OCI-LY3 (cell line): ENCODE results near the gene CTDP1.

Experiments used
- H2AFZ ChIP-seq: fragments of 200-600, 300-600 bp; shearing (Covaris generic); 2 replicates; pipeline ENCODE4 v1.6.0; 2014; ENCODE audit warnings: antibody characterized with exemption, low read depth, low read length
- H3K27ac ChIP-seq: fragments of 200-600, 300-600 bp; sonication (generic); 2 replicates; pipeline ENCODE4 v1.5.1; 2014; ENCODE audit warnings: mild to moderate bottlenecking, low read length, moderate library complexity, mixed read lengths
- H3K27me3 ChIP-seq: fragments of 200-600, 300-600 bp; sonication (generic); 2 replicates; pipeline ENCODE4 v1.6.1; 2014; ENCODE audit warnings: low read depth, low read length, mixed read lengths
- H3K36me3 ChIP-seq: fragments of 200-600, 300-600 bp; sonication (generic); replicated peaks from 2 replicates; pipeline ENCODE3; 2014; ENCODE audit warnings: low read depth, low read length, mixed read lengths
- H3K4me1 ChIP-seq: fragments of 300-600, 200-600 bp; sonication (generic); 2 replicates; pipeline ENCODE4 v1.6.1; 2014; ENCODE audit warnings: low read length, mixed read lengths
- H3K4me2 ChIP-seq: fragments of 200-600, 300-600 bp; sonication (generic); 2 replicates; pipeline ENCODE4 v1.6.1; 2014; ENCODE audit warnings: low read length, mixed read lengths
- H3K4me3 ChIP-seq: fragments of 300-600, 200-600 bp; sonication (generic); 2 replicates; pipeline ENCODE4 v1.5.1; 2014; ENCODE audit warnings: antibody characterized with exemption, mild to moderate bottlenecking, low read length, moderate library complexity
- H3K79me2 ChIP-seq: fragments of 300-600, 200-600 bp; shearing (Covaris generic); 2 replicates; pipeline ENCODE4 v1.6.1; 2014; ENCODE audit warnings: mild to moderate bottlenecking, low read length, mixed read lengths
- H3K9ac ChIP-seq: fragments of 300-600, 200-600 bp; shearing (Covaris generic); 2 replicates; pipeline ENCODE4 v1.6.0; 2014; ENCODE audit warnings: mild to moderate bottlenecking, low read length, moderate library complexity
- H3K9me3 ChIP-seq: fragments of 200-600, 300-600 bp; shearing (Covaris generic); 2 replicates; pipeline ENCODE4 v1.6.1; 2014; ENCODE audit warnings: low read length, mixed read lengths; ENCODE audit not compliant: insufficient read depth
- H4K20me1 ChIP-seq: fragments of 200-600, 300-600 bp; sonication (generic); 2 replicates; pipeline ENCODE4 v1.6.1; 2016; ENCODE audit warnings: low read length, mixed read lengths; ENCODE audit not compliant: insufficient read depth
- CTCF ChIP-seq: fragments of 200-600, 300-600 bp; sonication (generic); IDR thresholded peaks from 2 replicates; pipeline ENCODE4 v1.5.1; 2014; ENCODE audit warnings: antibody characterized with exemption, low read length, low read depth
- EZH2phosphoT487 ChIP-seq: fragments of 200-600 bp; shearing (Covaris generic); IDR thresholded peaks from 2 replicates; pipeline ENCODE4 v1.6.1; 2018; ENCODE audit warnings: antibody characterized with exemption, mixed run types, low read depth

The CTDP1 gene

GRCh38 chr18:79643054-79643984 is 36.3 kb upstream of the CTDP1 start:
- Histone ChIP-seq H3K9ac (peak overlapping the region; percentile 54), H3K79me2 (no peaks in the 10 kb centered on the region), H3K27me3 (no peaks in the 10 kb centered on the region), H2AFZ (peak overlapping the region; percentile 60), H4K20me1 (no peaks in the 10 kb centered on the region), H3K9me3 (no peaks in the 10 kb centered on the region), H3K4me3 (peak overlapping the region; percentile 60), H3K36me3 (no peaks in the 10 kb centered on the region), H3K27ac (peak overlapping the region; percentile 69), H3K4me1 (peaks cover 40% of the 10 kb centered on the region), H3K4me2 (peak overlapping the region; percentile 70)
- TF ChIP-seq EZH2phosphoT487 (no peak), CTCF (no peak)

GRCh38 chr18:79644006-79644665 is 35.5 kb upstream of the CTDP1 start:
- Histone ChIP-seq H3K4me1 (peaks cover 36% of the 10 kb centered on the region), H2AFZ (peak overlapping the region; percentile 84), H3K4me2 (peak overlapping the region; percentile 70), H3K27me3 (no peaks in the 10 kb centered on the region), H3K36me3 (no peaks in the 10 kb centered on the region), H3K9ac (peak overlapping the region; percentile 54), H4K20me1 (no peaks in the 10 kb centered on the region), H3K27ac (peak overlapping the region; percentile 69), H3K4me3 (peak overlapping the region; percentile 60), H3K9me3 (no peaks in the 10 kb centered on the region), H3K79me2 (no peaks in the 10 kb centered on the region)
- no peak for TF ChIP-seq EZH2phosphoT487
- TF ChIP-seq CTCF = peak; percentile 100

- Histone ChIP-seq H3K4me3 (peak overlapping the region; percentile 60), H2AFZ (peak overlapping the region; percentile 84), H3K36me3 (no peaks in the 10 kb centered on the region), H3K4me2 (peak overlapping the region; percentile 70), H3K9ac (peak overlapping the region; percentile 50), H3K4me1 (peaks cover 31% of the 10 kb centered on the region), H3K27me3 (no peaks in the 10 kb centered on the region), H3K27ac (no peak overlapping the region), H3K79me2 (no peaks in the 10 kb centered on the region), H3K9me3 (no peaks in the 10 kb centered on the region), H4K20me1 (no peaks in the 10 kb centered on the region)
- no peak for TF ChIP-seq CTCF
- TF ChIP-seq EZH2phosphoT487 = no peak
These were observed 34.9 kb upstream of the CTDP1 start for GRCh38 chr18:79644666-79645057.

- no peak overlapping the region for H3K4me2 ChIP-seq
- H3K4me1 ChIP-seq = peaks cover 23% of the 10 kb centered on the region
- TF ChIP-seq CTCF (no peak), EZH2phosphoT487 (no peak)
These were observed 34.2 kb upstream of the CTDP1 start for GRCh38 chr18:79645291-79645983.

More at GRCh38 chr18:79645291-79645983, 34.2 kb upstream of the CTDP1 start:
- no peaks in the 10 kb centered on the region for H4K20me1 ChIP-seq
- H3K27me3 ChIP-seq = no peaks in the 10 kb centered on the region
- no peak overlapping the region for H2AFZ ChIP-seq
- no peaks in the 10 kb centered on the region for H3K36me3 ChIP-seq
- no peak overlapping the region for H3K27ac ChIP-seq
- no peak overlapping the region for H3K4me3 ChIP-seq
- H3K9me3 ChIP-seq = no peaks in the 10 kb centered on the region
- H3K79me2 ChIP-seq = no peaks in the 10 kb centered on the region
- no peak overlapping the region for H3K9ac ChIP-seq
